MM.1S (cell line): ENCODE data around the gene APBB2.
A peak's percentile ranks its signal among the peaks of the same experiment; 100 is the strongest.

Experiments
- DNase-seq: peaks from one replicate; pipeline ENCODE4 v3.0.0-alpha.2; 2015
- H2AFZ ChIP-seq: fragments of 300-600 bp; sonication (generic); 2 replicates; pipeline ENCODE4 v1.6.0; 2016; ENCODE audit warnings: antibody characterized with exemption, low read length
- H3F3A ChIP-seq: fragments of 300-600 bp; sonication (generic); 2 replicates; pipeline ENCODE4 v1.6.1; 2016; ENCODE audit warnings: mild to moderate bottlenecking, antibody characterized with exemption, low read length, moderate library complexity, mixed read lengths; ENCODE audit not compliant: insufficient read depth
- H3K27ac ChIP-seq: fragments of 300-600 bp; sonication (generic); 2 replicates; pipeline ENCODE4 v1.5.1; 2016; ENCODE audit warnings: mild to moderate bottlenecking, low read length
- H3K27me3 ChIP-seq: fragments of 300-600 bp; sonication (generic); replicated peaks from 2 replicates; pipeline ENCODE4 v1.6.0; 2016; ENCODE audit warnings: low read length; ENCODE audit not compliant: insufficient read depth
- H3K36me3 ChIP-seq: fragments of 300-600 bp; sonication (generic); replicated peaks from 2 replicates; pipeline ENCODE4 v1.6.1; 2016; ENCODE audit warnings: mild to moderate bottlenecking, low read length, mixed read lengths; ENCODE audit not compliant: insufficient read depth
- H3K4me1 ChIP-seq: fragments of 300-600 bp; sonication (generic); 2 replicates; pipeline ENCODE4 v1.6.1; 2016; ENCODE audit warnings: low read length, mixed read lengths
- H3K4me2 ChIP-seq: fragments of 300-600 bp; sonication (generic); 2 replicates; pipeline ENCODE4 v1.6.0; 2016; ENCODE audit warnings: low read depth, low read length
- H3K4me3 ChIP-seq: fragments of 300-600 bp; sonication (generic); 2 replicates; pipeline ENCODE4 v1.5.1; 2016; ENCODE audit warnings: low read length, mixed read lengths
- H3K79me2 ChIP-seq: fragments of 300-600 bp; sonication (generic); 2 replicates; pipeline ENCODE4 v1.6.1; 2016; ENCODE audit warnings: mixed run types, low read length, mixed read lengths
- H3K9ac ChIP-seq: fragments of 300-600 bp; sonication (generic); 2 replicates; pipeline ENCODE4 v1.6.1; 2016; ENCODE audit warnings: low read length, mixed read lengths
- H3K9me2 ChIP-seq: fragments of 300-600 bp; sonication (generic); replicated peaks from 2 replicates; pipeline ENCODE4 v1.6.1; 2016; ENCODE audit warnings: mild to moderate bottlenecking, low read length, mixed read lengths; ENCODE audit not compliant: insufficient read depth
- H3K9me3 ChIP-seq: fragments of 300-600 bp; sonication (generic); replicated peaks from 2 replicates; pipeline ENCODE4 v1.6.1; 2016; ENCODE audit warnings: mild to moderate bottlenecking, low read length, mixed read lengths; ENCODE audit not compliant: insufficient read depth
- H4K20me1 ChIP-seq: fragments of 300-600 bp; sonication (generic); 2 replicates; pipeline ENCODE4 v1.6.1; 2016; ENCODE audit warnings: mild to moderate bottlenecking, low read length, moderate library complexity, mixed read lengths; ENCODE audit not compliant: insufficient read depth
- EZH2 ChIP-seq: fragments of 300-600 bp; sonication (generic); optimal IDR thresholded peaks from 2 replicates; pipeline ENCODE3; 2017; ENCODE audit warnings: low read depth, mild to moderate bottlenecking, antibody characterized with exemption, low read length, mixed read lengths
- EZH2phosphoT487 ChIP-seq: fragments of 300-600 bp; sonication (generic); IDR thresholded peaks from 2 replicates; pipeline ENCODE4 v1.6.1; 2018; ENCODE audit warnings: antibody characterized with exemption, low read length
- TF ChIP-seq, protein P1 (sequence below): fragments of 300-600 bp; sonication (generic); IDR thresholded peaks from 2 replicates; pipeline ENCODE4 v1.5.1; 2016; ENCODE audit warnings: antibody characterized with exemption, low read length, mixed read lengths

Gene APBB2

DNA sequence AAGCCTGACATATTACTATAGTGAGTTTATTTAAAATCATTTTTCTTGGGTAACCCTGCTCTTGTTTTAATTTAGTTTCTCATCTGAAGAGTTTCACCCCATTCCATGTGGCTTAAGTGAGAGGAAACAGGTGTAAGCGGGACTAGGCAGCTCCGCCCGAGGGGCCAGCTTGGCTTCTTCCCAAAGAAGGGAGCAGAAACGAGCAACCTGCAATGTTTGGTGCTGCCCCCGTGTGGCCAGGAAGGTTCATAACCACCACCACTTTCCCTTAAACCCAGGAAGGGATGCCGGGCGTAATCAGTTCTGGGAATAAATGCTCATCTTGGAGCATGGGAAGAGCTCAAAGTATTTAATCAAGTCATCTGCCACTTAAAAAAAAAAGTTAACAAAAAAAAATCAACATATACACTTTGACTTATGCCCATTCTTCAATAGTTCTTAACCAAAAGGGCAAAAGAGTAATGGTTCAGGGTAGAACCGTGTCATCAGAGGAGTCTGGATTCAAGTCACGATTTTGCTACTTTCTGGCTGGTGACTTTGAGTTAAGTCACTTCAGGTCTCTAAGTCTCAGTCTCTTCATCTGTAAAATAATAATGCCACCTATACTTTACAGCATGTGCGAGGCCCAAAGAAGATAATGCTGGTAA lies 316.7 kb downstream of the APBB2 start:
- H4K20me1 ChIP-seq: no peaks in the 10 kb centered on the region
- no peaks in the 10 kb centered on the region for H3K4me1 ChIP-seq
- TF ChIP-seq EZH2: no peak
- TF ChIP-seq, protein P1, sequence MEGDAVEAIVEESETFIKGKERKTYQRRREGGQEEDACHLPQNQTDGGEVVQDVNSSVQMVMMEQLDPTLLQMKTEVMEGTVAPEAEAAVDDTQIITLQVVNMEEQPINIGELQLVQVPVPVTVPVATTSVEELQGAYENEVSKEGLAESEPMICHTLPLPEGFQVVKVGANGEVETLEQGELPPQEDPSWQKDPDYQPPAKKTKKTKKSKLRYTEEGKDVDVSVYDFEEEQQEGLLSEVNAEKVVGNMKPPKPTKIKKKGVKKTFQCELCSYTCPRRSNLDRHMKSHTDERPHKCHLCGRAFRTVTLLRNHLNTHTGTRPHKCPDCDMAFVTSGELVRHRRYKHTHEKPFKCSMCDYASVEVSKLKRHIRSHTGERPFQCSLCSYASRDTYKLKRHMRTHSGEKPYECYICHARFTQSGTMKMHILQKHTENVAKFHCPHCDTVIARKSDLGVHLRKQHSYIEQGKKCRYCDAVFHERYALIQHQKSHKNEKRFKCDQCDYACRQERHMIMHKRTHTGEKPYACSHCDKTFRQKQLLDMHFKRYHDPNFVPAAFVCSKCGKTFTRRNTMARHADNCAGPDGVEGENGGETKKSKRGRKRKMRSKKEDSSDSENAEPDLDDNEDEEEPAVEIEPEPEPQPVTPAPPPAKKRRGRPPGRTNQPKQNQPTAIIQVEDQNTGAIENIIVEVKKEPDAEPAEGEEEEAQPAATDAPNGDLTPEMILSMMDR: peak; percentile 80
- H3K36me3 ChIP-seq: no peaks in the 10 kb centered on the region
- H3K79me2 ChIP-seq: no peaks in the 10 kb centered on the region
- H3K27ac ChIP-seq: no peak overlapping the region
- no peaks in the 10 kb centered on the region for H3K9me2 ChIP-seq
- H2AFZ ChIP-seq: peak overlapping the region; percentile 80
- H3K9ac ChIP-seq: no peak overlapping the region
- H3K9me3 ChIP-seq: no peaks in the 10 kb centered on the region
- peak overlapping the region; percentile 55 for H3K4me3 ChIP-seq
- H3F3A ChIP-seq: no peaks in the 10 kb centered on the region
- peak overlapping the region; percentile 55 for H3K4me2 ChIP-seq
- no peaks in the 10 kb centered on the region for H3K27me3 ChIP-seq
- peak; percentile 61 for DNase-seq

DNA sequence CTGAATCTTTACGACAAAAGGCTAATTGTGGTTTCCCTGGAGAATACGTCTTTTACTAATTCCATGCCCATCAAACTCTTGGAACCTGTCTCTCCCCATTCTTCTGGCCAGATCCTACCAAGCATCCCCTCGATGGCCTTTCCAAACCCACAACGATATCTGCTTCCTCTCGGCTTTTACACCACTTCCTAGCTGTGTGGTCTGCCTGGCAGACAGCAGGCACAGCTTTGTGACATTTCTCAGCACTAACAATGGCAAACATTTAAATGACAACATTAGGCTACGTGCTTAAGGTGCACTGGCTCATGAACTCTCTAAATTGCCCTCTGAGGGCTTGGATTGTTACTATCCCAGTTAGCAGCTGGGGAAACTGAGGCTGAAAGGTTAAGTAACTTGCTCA lies 323.6 kb downstream of the APBB2 start:
- Histone ChIP-seq H3F3A (no peaks in the 10 kb centered on the region), H3K4me2 (no peak overlapping the region), H3K27me3 (no peaks in the 10 kb centered on the region), H3K36me3 (no peaks in the 10 kb centered on the region), H3K4me3 (no peak overlapping the region), H2AFZ (no peak overlapping the region), H3K9me3 (no peaks in the 10 kb centered on the region), H3K9me2 (no peaks in the 10 kb centered on the region), H3K27ac (no peak overlapping the region), H4K20me1 (no peaks in the 10 kb centered on the region), H3K4me1 (no peaks in the 10 kb centered on the region), H3K9ac (no peak overlapping the region), H3K79me2 (no peaks in the 10 kb centered on the region)
- TF ChIP-seq EZH2phosphoT487: no peak
- TF ChIP-seq EZH2: no peak
- TF ChIP-seq, protein P1: no peak
- no peak for DNase-seq

DNA sequence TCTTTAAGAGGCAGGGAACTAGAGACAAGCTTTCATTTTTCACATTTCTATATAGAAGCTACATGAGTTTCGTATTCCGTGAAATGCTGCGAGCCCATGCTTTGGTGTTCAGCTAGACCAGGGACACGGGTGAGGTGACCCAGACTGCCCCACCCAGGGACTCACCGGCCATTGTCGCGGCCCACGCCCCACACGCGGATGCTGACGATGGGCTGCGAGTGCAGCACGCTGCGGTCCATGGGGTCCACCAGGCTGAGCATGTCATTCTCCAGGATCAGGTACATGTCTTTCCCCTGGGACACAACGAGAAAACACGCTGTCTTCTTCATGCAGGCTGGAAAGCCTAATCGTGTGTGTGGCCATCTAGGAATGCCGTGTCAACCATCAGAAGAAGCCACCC lies 324.1 kb downstream of the APBB2 start:
- no peak overlapping the region for H3K9ac ChIP-seq
- H3K36me3 ChIP-seq: no peaks in the 10 kb centered on the region
- H3K9me2 ChIP-seq: no peaks in the 10 kb centered on the region
- H4K20me1 ChIP-seq: no peaks in the 10 kb centered on the region
- no peaks in the 10 kb centered on the region for H3K79me2 ChIP-seq
- TF ChIP-seq EZH2phosphoT487: no peak
- TF ChIP-seq EZH2: no peak
- TF ChIP-seq, protein P1: no peak
- no peaks in the 10 kb centered on the region for H3K27me3 ChIP-seq
- H2AFZ ChIP-seq: no peak overlapping the region
- no peak overlapping the region for H3K4me3 ChIP-seq
- no peak overlapping the region for H3K27ac ChIP-seq
- no peak for DNase-seq
- no peaks in the 10 kb centered on the region for H3K9me3 ChIP-seq
- no peaks in the 10 kb centered on the region for H3K4me1 ChIP-seq
- H3K4me2 ChIP-seq: no peak overlapping the region
- H3F3A ChIP-seq: no peaks in the 10 kb centered on the region
